Neuronal stem cell (in vitro differentiated cells): Measurements from ENCODE around the gene PTGS1. TPM values are rescaled to one million over a fixed set of nuclear protein-coding genes. Genes with fewer than 3 reads are reported as not detected.
"Not testable (repeated sequence)": the region's sequence is repeated elsewhere in the genome, so short reads cannot be mapped to it uniquely, and the experiment has no call there.

Experiments used
- DNase-seq: peaks from one replicate; pipeline ENCODE4 v3.0.0-alpha.2; 2013; ENCODE audit warnings: low spot score
- H2AFZ ChIP-seq: one replicate; pipeline ENCODE4 v1.6.1; 2013; ENCODE audit warnings: mild to moderate bottlenecking, low read length, inconsistent platforms
- H2AK5ac ChIP-seq: 2 replicates; pipeline ENCODE4 v1.6.1; 2013; ENCODE audit warnings: low read depth, mild to moderate bottlenecking, inconsistent platforms, low read length, moderate library complexity, mixed read lengths
- H2BK120ac ChIP-seq: 2 replicates; pipeline ENCODE4 v1.6.1; 2013; ENCODE audit warnings: low read depth, mild to moderate bottlenecking, inconsistent platforms, low read length, moderate library complexity, mixed read lengths
- H2BK12ac ChIP-seq: one replicate; pipeline ENCODE4 v1.6.1; 2013; ENCODE audit warnings: low read length, inconsistent platforms
- H2BK15ac ChIP-seq: 2 replicates; pipeline ENCODE4 v1.6.1; 2013; ENCODE audit warnings: mild to moderate bottlenecking, low read length, inconsistent platforms, mixed read lengths
- H2BK5ac ChIP-seq: one replicate; pipeline ENCODE4 v1.6.1; 2013; ENCODE audit warnings: inconsistent platforms, mild to moderate bottlenecking, low read length, moderate library complexity
- H3K14ac ChIP-seq: one replicate; pipeline ENCODE4 v1.6.1; 2013; ENCODE audit warnings: low read length, inconsistent platforms
- H3K18ac ChIP-seq: 2 replicates; pipeline ENCODE4 v1.6.1; 2013; ENCODE audit warnings: low read length, inconsistent platforms
- H3K23ac ChIP-seq: 2 replicates; pipeline ENCODE4 v1.6.1; 2013; ENCODE audit warnings: low read depth, mild to moderate bottlenecking, mixed read lengths, low read length, inconsistent platforms; ENCODE audit not compliant: poor library complexity
- H3K27ac ChIP-seq: replicated peaks from 3 replicates; pipeline ENCODE4 v1.5.1; 2013; ENCODE audit warnings: low read length, inconsistent platforms
- H3K27me3 ChIP-seq, 3 experiments: 2 replicates each; pipeline ENCODE4 v1.6.1; 2013; ENCODE audit warnings: low read length in 3 of 3, mild to moderate bottlenecking in 2 of 3, inconsistent platforms in 1 of 3, low read depth in 1 of 3, mixed read lengths in 1 of 3, moderate library complexity in 1 of 3; ENCODE audit not compliant: control insufficient read depth in 3 of 3, insufficient read depth in 3 of 3
- H3K36me3 ChIP-seq, 2 donors: replicated peaks in 1 of 2; 2 replicates each; pipeline ENCODE4 v1.6.1; 2013; ENCODE audit warnings: low read length in 2 of 2; ENCODE audit not compliant: control insufficient read depth in 2 of 2, insufficient read depth in 2 of 2
- H3K4ac ChIP-seq: 2 replicates; pipeline ENCODE4 v1.6.1; 2013; ENCODE audit warnings: inconsistent platforms, mild to moderate bottlenecking, low read length, moderate library complexity
- H3K4me1 ChIP-seq, 2 donors: 1 replicate in 1 of 2; 2 replicates in 1 of 2; pipeline ENCODE4 v1.6.1; 2013; ENCODE audit warnings: low read length in 2 of 2, low read depth in 1 of 2; ENCODE audit not compliant: control insufficient read depth in 2 of 2, insufficient read depth in 1 of 2
- H3K4me2 ChIP-seq: one replicate; pipeline ENCODE4 v1.6.1; 2013; ENCODE audit warnings: mild to moderate bottlenecking, low read length, inconsistent platforms; ENCODE audit not compliant: insufficient read depth, poor library complexity, severe bottlenecking
- H3K4me3 ChIP-seq, 2 donors: 2 replicates each; pipeline ENCODE4 v1.5.1; 2013; ENCODE audit warnings: low read length in 2 of 2, mild to moderate bottlenecking in 2 of 2, inconsistent platforms in 1 of 2, moderate library complexity in 1 of 2
- H3K79me1 ChIP-seq: one replicate; pipeline ENCODE4 v1.6.1; 2013; ENCODE audit warnings: low read depth, mild to moderate bottlenecking, inconsistent platforms, low read length, moderate library complexity
- H3K9ac ChIP-seq: one replicate; pipeline ENCODE4 v1.6.1; 2013; ENCODE audit warnings: mild to moderate bottlenecking, low read depth, low read length, inconsistent platforms; ENCODE audit not compliant: poor library complexity
- H3K9me3 ChIP-seq, 2 donors: replicated peaks in 1 of 2; 2 replicates each; pipeline versions ENCODE3 to v1.6.1; 2013; ENCODE audit warnings: low read length in 2 of 2, mild to moderate bottlenecking in 2 of 2, inconsistent platforms in 1 of 2, low read depth in 1 of 2, mixed read lengths in 1 of 2, moderate library complexity in 1 of 2; ENCODE audit not compliant: control insufficient read depth in 2 of 2, insufficient read depth in 1 of 2
- H4K8ac ChIP-seq: one replicate; pipeline ENCODE4 v1.6.1; 2013; ENCODE audit warnings: low read depth, mild to moderate bottlenecking, inconsistent platforms, low read length, moderate library complexity
- H4K91ac ChIP-seq: one replicate; pipeline ENCODE4 v1.6.1; 2013; ENCODE audit warnings: low read length, low read depth, mild to moderate bottlenecking, inconsistent platforms; ENCODE audit not compliant: poor library complexity
- WGBS, 2 donors: extraction: QIAGEN DNeasy Blood & Tissue Kit; methylation state at CpG; one replicate each; pipeline ENCODE4 v1.1.7; 2013; ENCODE audit warnings: missing lambda C conversion rate in 2 of 2, mixed read lengths in 1 of 2; ENCODE audit not compliant: insufficient read length in 2 of 2, insufficient replicate concordance in 1 of 2; ENCODE audit errors: extremely low coverage in 2 of 2; 5-methylcytosine and 5-hydroxymethylcytosine counted together
- polyA plus RNA-seq, 2 experiments: library from polyadenylated mRNA; stranded (reverse); fragments of 200-250 nt; gene quantifications; one replicate each; pipeline ENCODE4 v1.2.3, GENCODE V29; 2013

PTGS1 gene
- 2.0 TPM for polyA plus RNA-seq (2013, experiment 1 of 2)
- polyA plus RNA-seq (2013, experiment 2 of 2), result 1.9 TPM

GRCh38 chr9:122370869-122371755, at the start of gene PTGS1:
Gene PTGS1 (plus strand): TSS chr9:122371024. CDS start chr9:122371085, 61 bp downstream.
- H3K27me3 ChIP-seq, result peaks cover 0 to 60% (median 24%) of the 10 kb centered on the region in 3 experiments

GRCh38 chr9:122322553-122322952, 48.3 kb upstream of the PTGS1 start:
- Histone ChIP-seq H3K23ac (no peak overlapping the region), H4K91ac (no peak overlapping the region), H2BK5ac (no peak overlapping the region), H2BK12ac (no peak overlapping the region), H4K8ac (no peak overlapping the region), H3K36me3 (peaks cover 9 to 37% of the 10 kb centered on the region in 2 donors), H3K79me1 (no peaks in the 10 kb centered on the region), H3K27me3 (no peaks in the 10 kb centered on the region), H2AFZ (no peak overlapping the region), H2AK5ac (no peak overlapping the region), H3K9ac (no peak overlapping the region), H3K4me1 (peaks cover 0 to 1% of the 10 kb centered on the region in 2 donors), H3K4me2 (no peak overlapping the region), H3K27ac (no peak overlapping the region), H3K4ac (no peak overlapping the region), H2BK120ac (no peak overlapping the region), H3K9me3 (no peaks in the 10 kb centered on the region), H2BK15ac (no peak overlapping the region), H3K4me3 (no peak overlapping the region), H3K18ac (no peak overlapping the region), H3K14ac (no peak overlapping the region)
- no CpG with 5 or more reads among the region's 2 CpGs for WGBS, 2 donors
- DNase-seq, result no peak

More at GRCh38 chr9:122370869-122371755, at the start of gene PTGS1:
- Histone ChIP-seq H2AFZ (peak within 1 kb of the TSS; percentile 74), H3K9me3 (no peaks in the 10 kb centered on the region), H2BK12ac (peak within 1 kb of the TSS; percentile 11), H2AK5ac (no peak within 1 kb of the TSS), H4K91ac (no peak within 1 kb of the TSS), H3K4ac (no peak within 1 kb of the TSS), H4K8ac (no peak within 1 kb of the TSS), H3K27ac (no peak within 1 kb of the TSS), H3K4me1 (peaks cover 14% of the 10 kb centered on the region in 2 donors), H2BK120ac (no peak within 1 kb of the TSS), H3K18ac (peak within 1 kb of the TSS; percentile 85), H3K4me2 (peak within 1 kb of the TSS; percentile 80), H3K14ac (no peak within 1 kb of the TSS), H3K4me3 (peak within 1 kb of the TSS in 1 of 2 donors; percentile 51), H3K79me1 (no peaks in the 10 kb centered on the region), H2BK5ac (no peak within 1 kb of the TSS), H3K9ac (peak within 1 kb of the TSS; percentile 70), H3K36me3 (no peaks in the 10 kb centered on the region), H2BK15ac (no peak within 1 kb of the TSS), H3K23ac (no peak within 1 kb of the TSS)
- WGBS, 2 donors, result no CpG with 5 or more reads among the region's 39 CpGs
- DNase-seq, result no peak

- H3K18ac ChIP-seq, H3K79me1 ChIP-seq, H3K23ac ChIP-seq, H2BK15ac ChIP-seq, H3K27ac ChIP-seq, H2BK5ac ChIP-seq, H2BK12ac ChIP-seq, H2AK5ac ChIP-seq, DNase-seq, H3K4ac ChIP-seq, H4K8ac ChIP-seq, H3K14ac ChIP-seq, H3K9me3 ChIP-seq, H2BK120ac ChIP-seq, H3K27me3 ChIP-seq, H4K91ac ChIP-seq, H3K9ac ChIP-seq, H2AFZ ChIP-seq, H3K4me2 ChIP-seq, H3K4me3 ChIP-seq, H3K4me1 ChIP-seq: not testable (repeated sequence)
- peaks cover 9 to 33% of the 10 kb centered on the region in 2 donors for H3K36me3 ChIP-seq
- WGBS, 2 donors, result no CpG with 5 or more reads among the region's 1 CpG
Measured at GRCh38 chr9:122324665-122325064, 46.2 kb upstream of the PTGS1 start.

- Histone ChIP-seq H3K23ac (no peak overlapping the region), H3K4me2 (no peak overlapping the region), H3K9ac (no peak overlapping the region), H3K27ac (no peak overlapping the region), H2BK5ac (no peak overlapping the region), H3K18ac (no peak overlapping the region), H3K4me1 (peaks cover 0 to 8% of the 10 kb centered on the region in 2 donors), H3K14ac (no peak overlapping the region), H3K4me3 (no peak overlapping the region), H2BK120ac (no peak overlapping the region), H2BK12ac (no peak overlapping the region), H2AFZ (no peak overlapping the region), H3K9me3 (no peaks in the 10 kb centered on the region), H3K4ac (no peak overlapping the region), H3K36me3 (peaks cover 9 to 33% of the 10 kb centered on the region in 2 donors), H2BK15ac (no peak overlapping the region), H3K27me3 (no peaks in the 10 kb centered on the region), H4K8ac (no peak overlapping the region), H4K91ac (no peak overlapping the region), H3K79me1 (no peaks in the 10 kb centered on the region), H2AK5ac (no peak overlapping the region)
- WGBS, 2 donors, result no CpG with 5 or more reads among the region's 1 CpG
- no peak for DNase-seq
Measured at GRCh38 chr9:122325124-122325523, 45.7 kb upstream of the PTGS1 start.
